ENCODE data around the gene FERMT1. TPM values are rescaled to one million over a fixed set of nuclear protein-coding genes. Genes with fewer than 3 reads are reported as not detected.
A peak's percentile ranks its signal among the peaks of the same experiment; 100 is the strongest.
"Not testable (repeated sequence)": the region's sequence is repeated elsewhere in the genome, so short reads cannot be mapped to it uniquely, and the experiment has no call there.

The FERMT1 gene
- total RNA-seq, 2 experiments from 2014 or later = not detected

DNA sequence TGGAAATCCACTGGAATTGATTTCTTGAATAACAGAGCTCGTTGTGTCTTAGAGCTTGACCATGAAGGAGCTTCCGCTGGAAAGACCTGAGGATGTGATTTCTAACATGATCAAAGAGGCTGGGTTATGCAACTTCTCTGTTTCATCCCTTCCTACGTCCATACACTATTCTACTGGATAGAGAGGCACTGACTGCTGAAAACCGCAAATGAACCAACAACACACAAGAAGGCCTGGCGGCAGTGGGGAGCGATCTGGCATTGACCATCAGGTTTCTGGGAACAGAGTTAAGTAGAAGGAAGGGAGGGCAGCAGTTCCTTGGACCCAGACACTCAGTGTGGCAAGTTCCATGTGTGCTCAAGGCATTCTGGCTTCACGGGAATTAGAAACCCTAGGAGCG lies 82.3 kb downstream of the FERMT1 start:
- no peaks in the 10 kb centered on the region for H3K9me3 Mint-ChIP-seq
- CTCF ChIA-PET = no interaction called here

DNA sequence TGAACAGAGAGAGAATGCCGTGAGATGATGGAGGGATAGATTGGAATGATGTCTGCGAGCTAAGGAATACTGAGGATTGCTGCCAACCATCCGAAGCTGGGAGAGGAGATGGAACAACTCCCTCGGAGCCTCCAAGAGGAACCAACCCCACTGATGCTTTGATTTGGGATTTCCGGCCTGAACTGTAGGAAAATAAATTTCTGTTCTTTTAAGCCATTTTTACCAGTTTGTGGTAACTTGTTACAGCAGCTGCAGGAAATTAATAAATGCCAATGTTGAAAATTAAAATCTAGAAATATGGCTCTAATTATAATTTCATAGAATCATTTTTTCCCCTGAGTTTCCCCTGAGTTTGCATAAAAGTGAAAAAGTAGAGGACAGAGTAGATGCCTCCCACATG lies 83.1 kb downstream of the FERMT1 start:
- no peak overlapping the region for H3K27ac Mint-ChIP-seq
- no peak overlapping the region for H3K4me3 Mint-ChIP-seq
- POLR2A ChIA-PET = no interaction called here
- peaks cover 37% of the 10 kb centered on the region for H3K36me3 Mint-ChIP-seq (ENCODE audit: low read depth)
- H3K27me3 Mint-ChIP-seq = no peaks in the 10 kb centered on the region
- DNase-seq = no peak
- no peaks in the 10 kb centered on the region for H3K9me3 Mint-ChIP-seq
- CTCF ChIA-PET = no interaction called here
- peaks cover under 1% of the 10 kb centered on the region for H3K4me1 Mint-ChIP-seq

More for the DNA sequence above, 82.3 kb downstream of the FERMT1 start:
- peaks cover 35% of the 10 kb centered on the region for H3K36me3 Mint-ChIP-seq (ENCODE audit: low read depth)
- DNase-seq = no peak
- H3K4me1 Mint-ChIP-seq = no peaks in the 10 kb centered on the region
- POLR2A ChIA-PET = no interaction called here
- H3K27ac Mint-ChIP-seq = no peak overlapping the region
- H3K4me3 Mint-ChIP-seq = no peak overlapping the region
- H3K27me3 Mint-ChIP-seq = no peaks in the 10 kb centered on the region

DNA sequence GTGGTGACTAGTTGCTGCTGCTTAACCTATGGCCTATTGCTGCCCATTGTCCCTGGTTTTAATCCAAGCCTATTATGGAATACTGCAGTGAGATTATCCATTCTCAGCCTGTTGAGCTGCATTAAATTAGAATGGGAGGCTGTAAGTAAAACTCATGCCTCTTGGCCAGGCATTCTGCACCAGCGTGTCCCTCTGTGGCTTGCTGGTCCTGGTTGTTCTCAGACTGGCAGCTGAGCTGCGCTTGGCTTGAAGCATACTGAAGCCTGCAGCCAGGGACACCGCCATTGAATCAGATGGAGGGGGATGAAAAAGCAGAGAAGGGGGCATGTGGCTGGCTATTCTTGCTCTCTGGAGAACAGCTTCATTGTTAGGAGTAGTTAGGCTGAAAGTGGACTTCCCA lies 84.6 kb downstream of the FERMT1 start:
- Mint-ChIP-seq H3K4me1 (peaks cover 10% of the 10 kb centered on the region), H3K36me3 (ENCODE audit: low read depth) (peaks cover 50% of the 10 kb centered on the region), H3K27ac (no peak overlapping the region), H3K4me3 (no peak overlapping the region), H3K27me3 (no peaks in the 10 kb centered on the region), H3K9me3 (no peaks in the 10 kb centered on the region)
- CTCF ChIA-PET = interaction anchor here (1.5 kb wide), 1 partner anchor 8 kb away, joined by 6 read pairs; no protein-coding TSS in a partner anchor
- POLR2A ChIA-PET = no interaction called here
- DNase-seq = no peak

DNA sequence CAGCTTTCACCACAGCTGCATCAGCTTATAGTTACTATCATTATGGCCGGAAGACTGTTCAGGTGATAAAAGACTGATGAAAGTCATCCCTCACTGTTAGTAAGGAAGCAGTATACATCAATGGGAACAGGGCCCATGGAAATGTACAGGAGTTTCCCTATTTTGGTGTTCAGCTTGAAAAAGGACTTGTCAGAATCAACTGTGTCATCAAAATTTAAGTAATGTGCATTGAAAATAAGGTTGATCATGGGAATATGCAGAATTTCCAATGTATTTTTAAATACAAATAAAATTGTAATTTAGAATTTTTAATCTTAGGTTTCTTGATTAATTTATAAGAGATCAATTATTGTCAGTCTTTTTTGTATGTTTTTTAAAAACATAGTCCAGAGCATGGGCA lies 85.7 kb downstream of the FERMT1 start:
- Mint-ChIP-seq H3K4me1 (peaks cover 11% of the 10 kb centered on the region), H3K4me3 (no peak overlapping the region), H3K27ac (no peak overlapping the region), H3K27me3 (no peaks in the 10 kb centered on the region), H3K36me3 (ENCODE audit: low read depth) (peaks cover 54% of the 10 kb centered on the region), H3K9me3 (no peaks in the 10 kb centered on the region)
- ChIA-PET CTCF (no interaction called here), POLR2A (no interaction called here)
- no peak for DNase-seq

GRCh38 chr20:6036213-6036612 lies 86.6 kb downstream of the FERMT1 start:
- peaks cover 49% of the 10 kb centered on the region for H3K36me3 Mint-ChIP-seq (ENCODE audit: low read depth)
- no peak for DNase-seq
- POLR2A ChIA-PET = interaction anchor here (0.7 kb wide), 1 partner anchor 77 kb away, joined by 3 read pairs; no protein-coding TSS in a partner anchor
- CTCF ChIA-PET = no interaction called here
- no peaks in the 10 kb centered on the region for H3K27me3 Mint-ChIP-seq
- H3K4me3 Mint-ChIP-seq = no peak overlapping the region
- no peak overlapping the region for H3K27ac Mint-ChIP-seq
- peaks cover 14% of the 10 kb centered on the region for H3K4me1 Mint-ChIP-seq
- H3K9me3 Mint-ChIP-seq = no peaks in the 10 kb centered on the region

GRCh38 chr20:6034134-6034969 lies 88.5 kb downstream of the FERMT1 start:
- Mint-ChIP-seq H3K27ac (no peak overlapping the region), H3K36me3 (ENCODE audit: low read depth) (peaks cover 35% of the 10 kb centered on the region), H3K4me1 (peaks cover 28% of the 10 kb centered on the region), H3K27me3 (no peaks in the 10 kb centered on the region), H3K9me3 (no peaks in the 10 kb centered on the region), H3K4me3 (no peak overlapping the region)
- no peak for DNase-seq
- ChIA-PET CTCF (interaction anchor here (1.3 to 1.7 kb wide), 4 partner anchors 9 to 505 kb away, joined by 3 to 6 read pairs (median 4); no protein-coding TSS in a partner anchor), POLR2A (interaction anchor here (0.7 kb wide), 1 partner anchor 43 kb away, joined by 4 read pairs; no protein-coding TSS in a partner anchor)

GRCh38 chr20:6032907-6033306 lies 89.9 kb downstream of the FERMT1 start:
- H3K4me3 Mint-ChIP-seq, H3K27ac Mint-ChIP-seq, H3K27me3 Mint-ChIP-seq, H3K9me3 Mint-ChIP-seq, DNase-seq: not testable (repeated sequence)
- Mint-ChIP-seq H3K36me3 (ENCODE audit: low read depth) (peaks cover 37% of the 10 kb centered on the region), H3K4me1 (peaks cover 29% of the 10 kb centered on the region)
- ChIA-PET CTCF (interaction anchor here (0.7 to 1.7 kb wide), 2 partner anchors 8 to 115 kb away, joined by 3 to 5 read pairs; no protein-coding TSS in a partner anchor), POLR2A (interaction anchor here (0.6 kb wide), 1 partner anchor 465 kb away, joined by 3 read pairs; no protein-coding TSS in a partner anchor)

DNA sequence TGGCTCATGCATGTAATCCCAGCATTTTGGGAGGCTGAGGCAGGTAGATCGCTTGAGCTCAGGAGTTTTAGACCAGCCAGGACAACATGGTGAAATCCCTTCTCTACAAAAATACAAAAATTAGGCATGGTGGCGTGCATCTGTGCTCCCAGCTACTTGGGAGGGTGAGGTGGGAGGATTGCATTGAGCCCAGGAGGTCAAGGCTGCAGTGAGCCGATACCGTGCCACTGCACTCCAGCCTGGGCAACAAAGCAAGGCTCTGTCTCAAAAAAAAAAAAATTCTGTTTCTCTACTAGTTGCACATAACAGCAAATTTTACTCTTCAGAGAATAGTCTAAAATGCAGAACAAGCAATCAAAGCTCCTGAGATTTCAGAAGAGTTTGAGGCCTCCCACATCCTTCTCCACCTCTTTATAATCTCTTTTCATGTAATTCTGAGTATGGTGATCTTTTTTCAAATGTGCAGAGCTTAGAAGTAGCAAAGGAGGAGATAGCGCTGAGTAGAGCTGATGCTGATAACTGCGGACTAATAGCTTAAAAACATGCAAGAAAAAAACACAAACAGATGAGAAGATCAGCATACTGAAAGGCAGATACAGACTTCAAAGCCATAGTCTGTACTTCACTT lies 92.3 kb downstream of the FERMT1 start:
- Mint-ChIP-seq H3K4me3 (no peak overlapping the region), H3K9me3 (peaks cover under 1% of the 10 kb centered on the region), H3K27me3 (no peaks in the 10 kb centered on the region), H3K27ac (peak overlapping the region; percentile 54), H3K4me1 (peaks cover 42% of the 10 kb centered on the region), H3K36me3 (ENCODE audit: low read depth) (peaks cover 39% of the 10 kb centered on the region)
- POLR2A ChIA-PET = no interaction called here
- CTCF ChIA-PET = interaction anchor here (0.9 to 1.3 kb wide), 2 partner anchors 8 to 12 kb away, joined by 3 to 6 read pairs; no protein-coding TSS in a partner anchor
- no peak for DNase-seq

- no peaks in the 10 kb centered on the region for H3K27me3 Mint-ChIP-seq
- peaks cover 8% of the 10 kb centered on the region for H3K9me3 Mint-ChIP-seq
- no peak for DNase-seq
- H3K27ac Mint-ChIP-seq = no peak overlapping the region
- POLR2A ChIA-PET = no interaction called here
- H3K36me3 Mint-ChIP-seq (ENCODE audit: low read depth) = peaks cover 45% of the 10 kb centered on the region
- CTCF ChIA-PET = interaction anchor here (0.6 to 1.3 kb wide), 4 partner anchors 9 to 152 kb away, joined by 3 to 7 read pairs (median 5); no protein-coding TSS in a partner anchor
- H3K4me1 Mint-ChIP-seq = peaks cover 43% of the 10 kb centered on the region
- H3K4me3 Mint-ChIP-seq = no peak overlapping the region
Observed at GRCh38 chr20:6029538-6029937, 93.3 kb downstream of the FERMT1 start.

DNA sequence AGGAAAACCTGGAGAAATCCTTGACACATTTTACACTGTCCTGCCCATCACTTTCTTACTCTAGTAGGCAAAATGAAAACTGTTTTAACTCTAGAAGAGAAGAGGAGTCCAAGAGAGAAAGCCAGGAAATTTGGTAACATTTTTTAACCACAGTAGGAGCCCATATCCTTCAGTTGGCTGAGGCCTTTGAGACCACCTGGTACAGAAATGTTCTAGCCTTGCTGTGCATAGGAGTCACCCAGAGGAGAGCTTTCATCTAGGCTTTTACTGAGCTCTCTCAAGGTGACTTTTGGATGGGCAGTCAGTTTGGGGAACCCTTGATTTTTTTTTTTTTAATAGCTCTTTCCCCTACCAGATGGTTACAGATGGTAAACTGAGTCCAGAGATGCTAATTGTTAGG lies 94.0 kb downstream of the FERMT1 start:
- H3K27ac Mint-ChIP-seq = no peak overlapping the region
- CTCF ChIA-PET = interaction anchor here (0.6 to 1.0 kb wide), 2 partner anchors 12 to 235 kb away, joined by 3 read pairs; no protein-coding TSS in a partner anchor
- no peak for DNase-seq

GRCh38 chr20:6026051-6026450 lies 96.8 kb downstream of the FERMT1 start:
- Mint-ChIP-seq H3K9me3 (peaks cover 10% of the 10 kb centered on the region), H3K36me3 (ENCODE audit: low read depth) (peaks cover 46% of the 10 kb centered on the region), H3K27me3 (no peaks in the 10 kb centered on the region), H3K4me3 (no peak overlapping the region), H3K4me1 (peaks cover 33% of the 10 kb centered on the region), H3K27ac (no peak overlapping the region)
- ChIA-PET CTCF (interaction anchor here (0.7 to 1.1 kb wide), 2 partner anchors 11 to 28 kb away, joined by 3 read pairs; no protein-coding TSS in a partner anchor), POLR2A (no interaction called here)
- no peak for DNase-seq

More for the DNA sequence above, 94.0 kb downstream of the FERMT1 start:
- POLR2A ChIA-PET = no interaction called here
- no peak overlapping the region for H3K4me3 Mint-ChIP-seq
- H3K27me3 Mint-ChIP-seq = no peaks in the 10 kb centered on the region
- H3K4me1 Mint-ChIP-seq = peaks cover 38% of the 10 kb centered on the region
- peaks cover 45% of the 10 kb centered on the region for H3K36me3 Mint-ChIP-seq (ENCODE audit: low read depth)
- peaks cover 10% of the 10 kb centered on the region for H3K9me3 Mint-ChIP-seq

Measured in activated CD4-positive, alpha-beta T cell treated with anti-CD3 and anti-CD28 coated beads, Interleukin-2, amount 10 ng/mL, durations not matched to agents 7 days and 5 days (primary cell).